Neural progenitor cell (in vitro differentiated cells): ENCODE results near the gene NXN. TPM values are rescaled to one million over a fixed set of nuclear protein-coding genes. Genes with fewer than 3 reads are reported as not detected.
A peak's percentile ranks its signal among the peaks of the same experiment; 100 is the strongest.
"Not testable (repeated sequence)": the region's sequence is repeated elsewhere in the genome, so short reads cannot be mapped to it uniquely, and the experiment has no call there.

Experiments
- DNase-seq: peaks from one replicate; pipeline ENCODE4 v3.0.0-alpha.2; 2016; ENCODE audit warnings: low spot score
- H2AFZ ChIP-seq: fragments of 200-600 bp; sonication (generic); replicated peaks from 2 replicates; pipeline ENCODE4 v1.6.1; 2016; ENCODE audit warnings: antibody characterized with exemption
- H3F3A ChIP-seq: fragments of 200-600 bp; sonication (generic); 2 replicates; pipeline ENCODE4 v1.6.1; 2016; ENCODE audit warnings: antibody characterized with exemption, low read depth
- H3K27ac ChIP-seq: fragments of 200-600 bp; sonication (generic); 2 replicates; pipeline ENCODE4 v1.5.1; 2016; ENCODE audit warnings: mild to moderate bottlenecking
- H3K27me3 ChIP-seq: fragments of 200-600 bp; sonication (generic); 2 replicates; pipeline ENCODE4 v1.6.1; 2016; ENCODE audit warnings: mild to moderate bottlenecking, moderate library complexity
- H3K36me3 ChIP-seq: fragments of 200-600 bp; sonication (generic); 2 replicates; pipeline ENCODE4 v1.5.1; 2016
- H3K4me1 ChIP-seq: fragments of 200-600 bp; sonication (generic); 2 replicates; pipeline ENCODE4 v1.6.1; 2016; ENCODE audit warnings: mixed run types
- H3K4me2 ChIP-seq: fragments of 200-600 bp; sonication (generic); 2 replicates; pipeline ENCODE4 v1.6.1; 2016
- H3K4me3 ChIP-seq: fragments of 200-600 bp; sonication (generic); 2 replicates; pipeline ENCODE4 v1.5.1; 2016
- H3K79me2 ChIP-seq: fragments of 200-600 bp; sonication (generic); 2 replicates; pipeline ENCODE4 v1.6.1; 2016; ENCODE audit warnings: low read depth
- H3K9ac ChIP-seq: fragments of 200-600 bp; sonication (generic); 2 replicates; pipeline ENCODE4 v1.6.1; 2016
- H3K9me3 ChIP-seq: fragments of 200-600 bp; sonication (generic); 2 replicates; pipeline ENCODE4 v1.5.1; 2016; ENCODE audit warnings: low read depth
- H4K20me1 ChIP-seq: fragments of 200-600 bp; sonication (generic); 2 replicates; pipeline ENCODE4 v1.6.1; 2016; ENCODE audit warnings: low read depth
- H3K27ac Mint-ChIP-seq: 3 replicates; pipeline ENCODE4 v1.8.0; 2021; ENCODE audit warnings: mixed read lengths
- H3K27me3 Mint-ChIP-seq: 2 replicates; pipeline ENCODE4 v1.8.0; 2022; ENCODE audit warnings: low read depth, mild to moderate bottlenecking, inconsistent platforms, moderate library complexity, mixed read lengths; ENCODE audit not compliant: insufficient read depth
- H3K36me3 Mint-ChIP-seq: 3 replicates; pipeline ENCODE4 v1.8.0; 2021; ENCODE audit warnings: mixed read lengths
- H3K4me1 Mint-ChIP-seq: 3 replicates; pipeline ENCODE4 v1.8.0; 2021; ENCODE audit warnings: mixed read lengths
- H3K4me3 Mint-ChIP-seq: 3 replicates; pipeline ENCODE4 v1.8.0; 2021; ENCODE audit warnings: mild to moderate bottlenecking, moderate library complexity, mixed read lengths
- H3K9me3 Mint-ChIP-seq: 3 replicates; pipeline ENCODE4 v1.8.0; 2020; ENCODE audit warnings: mixed read lengths
- CTCF ChIP-seq: fragments of 200-600 bp; sonication (generic); IDR thresholded peaks from 2 replicates; pipeline ENCODE4 v1.5.1; 2017; ENCODE audit warnings: antibody characterized with exemption, mild to moderate bottlenecking
- EZH2 ChIP-seq: fragments of 200-600 bp; sonication (generic); IDR thresholded peaks from 2 replicates; pipeline ENCODE4 v1.6.1; 2017; ENCODE audit warnings: antibody characterized with exemption, mild to moderate bottlenecking, moderate library complexity
- EZH2phosphoT487 ChIP-seq: fragments of 200-600 bp; sonication (generic); IDR thresholded peaks from 2 replicates; pipeline ENCODE4 v1.6.1; 2017; ENCODE audit warnings: antibody characterized with exemption
- total RNA-seq: library from RNA; depleted of rRNA; stranded (reverse); fragments of >200 nt; gene quantifications from 2 replicates; pipeline ENCODE4 v1.2.3, GENCODE V29; 2015; ENCODE audit warnings: low replicate concordance

NXN gene
- total RNA-seq, 1 donor from 2014 or later, result 35.9 TPM

- H2AFZ ChIP-seq, result no peak overlapping the region
- H3K4me2 ChIP-seq, result no peak overlapping the region
- no peaks in the 10 kb centered on the region for H3K27me3 ChIP-seq
- DNase-seq, result no peak
- peak overlapping the region; percentile 28 for H3K27ac Mint-ChIP-seq
- peaks cover 30% of the 10 kb centered on the region for H4K20me1 ChIP-seq
- peaks cover 33% of the 10 kb centered on the region for H3K79me2 ChIP-seq
- H3F3A ChIP-seq, result no peaks in the 10 kb centered on the region
- no peak overlapping the region for H3K9ac ChIP-seq
- H3K4me1 Mint-ChIP-seq, result peaks cover 15% of the 10 kb centered on the region
- no peak overlapping the region for H3K27ac ChIP-seq
- no peak for TF ChIP-seq EZH2phosphoT487
- no peak for TF ChIP-seq CTCF
- no peak for TF ChIP-seq EZH2
- H3K4me3 Mint-ChIP-seq, result no peak overlapping the region
- peaks cover 48% of the 10 kb centered on the region for H3K36me3 Mint-ChIP-seq
- no peak overlapping the region for H3K4me3 ChIP-seq
- H3K4me1 ChIP-seq, result peaks cover 3% of the 10 kb centered on the region
- no peaks in the 10 kb centered on the region for H3K9me3 ChIP-seq
- H3K9me3 Mint-ChIP-seq, result peaks cover 24% of the 10 kb centered on the region
- H3K27me3 Mint-ChIP-seq, result peaks cover 9% of the 10 kb centered on the region
- H3K36me3 ChIP-seq, result no peaks in the 10 kb centered on the region
These were observed 110.5 kb downstream of the NXN start for GRCh38 chr17:869086-869485.

- peak overlapping the region; percentile 49 for H3K4me3 Mint-ChIP-seq
- H3K36me3 Mint-ChIP-seq, result peaks cover 50% of the 10 kb centered on the region
- Histone ChIP-seq H3K36me3 (no peaks in the 10 kb centered on the region), H3K79me2 (peaks cover 28% of the 10 kb centered on the region), H3K4me2 (no peak overlapping the region), H3K4me3 (no peak overlapping the region), H3K27ac (no peak overlapping the region), H2AFZ (no peak overlapping the region), H3K27me3 (no peaks in the 10 kb centered on the region), H3K9ac (no peak overlapping the region), H3K9me3 (no peaks in the 10 kb centered on the region), H4K20me1 (peaks cover 30% of the 10 kb centered on the region), H3F3A (no peaks in the 10 kb centered on the region), H3K4me1 (peaks cover 3% of the 10 kb centered on the region)
- peaks cover 16% of the 10 kb centered on the region for H3K4me1 Mint-ChIP-seq
- peaks cover 23% of the 10 kb centered on the region for H3K9me3 Mint-ChIP-seq
- peaks cover 12% of the 10 kb centered on the region for H3K27me3 Mint-ChIP-seq
- no peak overlapping the region for H3K27ac Mint-ChIP-seq
- no peak for DNase-seq
- TF ChIP-seq EZH2phosphoT487, result no peak
- TF ChIP-seq EZH2, result no peak
- no peak for TF ChIP-seq CTCF
These were observed 111.6 kb downstream of the NXN start for GRCh38 chr17:867896-868489.

GRCh38 chr17:867238-867637 lies 112.3 kb downstream of the NXN start:
- not testable (repeated sequence) for H3F3A ChIP-seq, H3K4me3 ChIP-seq, H3K9me3 ChIP-seq, H3K27ac ChIP-seq, H3K36me3 ChIP-seq, H3K4me3 Mint-ChIP-seq, H3K4me2 ChIP-seq, H3K27me3 ChIP-seq, DNase-seq, H3K27ac Mint-ChIP-seq, H3K4me1 ChIP-seq, H3K9ac ChIP-seq, H2AFZ ChIP-seq
- Mint-ChIP-seq H3K4me1 (peaks cover 16% of the 10 kb centered on the region), H3K36me3 (peaks cover 51% of the 10 kb centered on the region), H3K27me3 (peaks cover 14% of the 10 kb centered on the region), H3K9me3 (peaks cover 19% of the 10 kb centered on the region)
- H3K79me2 ChIP-seq, result peaks cover 26% of the 10 kb centered on the region
- H4K20me1 ChIP-seq, result peaks cover 35% of the 10 kb centered on the region

- Histone ChIP-seq H2AFZ (no peak overlapping the region), H3K4me1 (peaks cover 5% of the 10 kb centered on the region), H3K4me2 (no peak overlapping the region), H3K9ac (no peak overlapping the region), H3K9me3 (no peaks in the 10 kb centered on the region), H3K79me2 (peaks cover 24% of the 10 kb centered on the region), H4K20me1 (peaks cover 41% of the 10 kb centered on the region), H3K27me3 (no peaks in the 10 kb centered on the region), H3K27ac (no peak overlapping the region), H3F3A (peaks cover under 1% of the 10 kb centered on the region), H3K36me3 (no peaks in the 10 kb centered on the region), H3K4me3 (no peak overlapping the region)
- no peak for DNase-seq
- Mint-ChIP-seq H3K27me3 (peaks cover 14% of the 10 kb centered on the region), H3K4me3 (no peak overlapping the region), H3K36me3 (peaks cover 46% of the 10 kb centered on the region), H3K9me3 (peaks cover 14% of the 10 kb centered on the region), H3K4me1 (peaks cover 16% of the 10 kb centered on the region), H3K27ac (no peak overlapping the region)
- TF ChIP-seq EZH2phosphoT487, result no peak
These were observed 112.9 kb downstream of the NXN start for GRCh38 chr17:866568-867103.
